Cardiac muscle cell (in vitro differentiated cells and primary cell): ENCODE measurements around the gene PTPN7. TPM values are rescaled to one million over a fixed set of nuclear protein-coding genes. Genes with fewer than 3 reads are reported as not detected.

ENCODE experiments used
- DNase-seq, 2 donors: peaks; one replicate each; pipeline versions ENCODE4 v3.0.0 to v3.0.0-alpha.2; 2010 to 2017; ENCODE audit warnings: low read depth in 1 of 2, low spot score in 1 of 2
- H3K27ac ChIP-seq: fragments of 200-600 bp; sonication (generic); 2 replicates; pipeline ENCODE4 v1.5.1; 2016
- H3K27me3 ChIP-seq: fragments of 200-600 bp; sonication (generic); 2 replicates; pipeline ENCODE4 v1.6.0; 2016; ENCODE audit warnings: control low read depth
- H3K36me3 ChIP-seq: fragments of 200-600 bp; sonication (generic); 2 replicates; pipeline ENCODE4 v1.5.1; 2016; ENCODE audit warnings: control low read depth
- H3K4me1 ChIP-seq: fragments of 200-600 bp; sonication (generic); 2 replicates; pipeline ENCODE4 v1.8.1; 2017; ENCODE audit warnings: low read depth, mild to moderate bottlenecking, mixed run types
- H3K4me3 ChIP-seq: fragments of 200-600 bp; sonication (generic); 2 replicates; pipeline ENCODE4 v1.5.1; 2016; ENCODE audit warnings: mild to moderate bottlenecking
- H3K9me3 ChIP-seq: fragments of 200-600 bp; sonication (generic); 2 replicates; pipeline ENCODE4 v1.5.1; 2017; ENCODE audit warnings: low read depth, mild to moderate bottlenecking, control low read depth
- CTCF ChIP-seq: IDR thresholded peaks from 2 replicates; pipeline ENCODE4 v1.5.1; 2012; ENCODE audit warnings: low read depth, mild to moderate bottlenecking, low read length
- polyA plus RNA-seq: library from polyadenylated mRNA; unstranded; fragments of >200 nt; fragmentation: Nextera tagmentation; extraction: Ambion mirVana; gene quantifications from 2 replicates; pipeline ENCODE4 v1.2.1, GENCODE V29; 2016
- total RNA-seq: library from RNA; depleted of rRNA; stranded (reverse); fragments of >200 nt; gene quantifications from 2 replicates; pipeline ENCODE4 v1.2.3, GENCODE V29; 2016

PTPN7 gene
- total and polyA plus RNA-seq, 2 experiments from 2014 or later: not detected

GRCh38 chr1:202162418-202163280, 2.2 kb upstream of the PTPN7 start:
- TF ChIP-seq CTCF: no peak
- Histone ChIP-seq H3K36me3 (no peaks in the 10 kb centered on the region), H3K4me3 (no peak overlapping the region), H3K27me3 (no peaks in the 10 kb centered on the region), H3K27ac (no peak overlapping the region), H3K9me3 (no peaks in the 10 kb centered on the region), H3K4me1 (peaks cover 16% of the 10 kb centered on the region)
- no peak for DNase-seq

GRCh38 chr1:202162047-202162417, 1.6 kb upstream of the PTPN7 start:
- no peak overlapping the region for H3K4me3 ChIP-seq
- H3K9me3 ChIP-seq: no peaks in the 10 kb centered on the region
- H3K27ac ChIP-seq: no peak overlapping the region
- DNase-seq: no peak
- H3K4me1 ChIP-seq: peaks cover 12% of the 10 kb centered on the region
- H3K36me3 ChIP-seq: no peaks in the 10 kb centered on the region
- no peaks in the 10 kb centered on the region for H3K27me3 ChIP-seq
- no peak for TF ChIP-seq CTCF

GRCh38 chr1:202161151-202162046, 997 bp upstream of the PTPN7 start:
- Histone ChIP-seq H3K4me3 (no peak overlapping the region), H3K36me3 (no peaks in the 10 kb centered on the region), H3K27ac (no peak overlapping the region), H3K4me1 (peaks cover 11% of the 10 kb centered on the region), H3K27me3 (no peaks in the 10 kb centered on the region), H3K9me3 (no peaks in the 10 kb centered on the region)
- no peak for TF ChIP-seq CTCF
- DNase-seq: no peak

- Histone ChIP-seq H3K4me1 (peaks cover 11% of the 10 kb centered on the region), H3K27ac (no peak overlapping the region), H3K36me3 (no peaks in the 10 kb centered on the region), H3K27me3 (no peaks in the 10 kb centered on the region), H3K4me3 (no peak overlapping the region), H3K9me3 (no peaks in the 10 kb centered on the region)
- DNase-seq: no peak
- no peak for TF ChIP-seq CTCF
These were observed 649 bp downstream of the PTPN7 start for GRCh38 chr1:202159534-202160371.

- TF ChIP-seq CTCF: no peak
- peaks cover 11% of the 10 kb centered on the region for H3K4me1 ChIP-seq
- no peak for DNase-seq
These were observed 1.4 kb downstream of the PTPN7 start for GRCh38 chr1:202158810-202159533.

More at GRCh38 chr1:202158810-202159533, 1.4 kb downstream of the PTPN7 start:
- H3K27ac ChIP-seq: no peak overlapping the region
- no peaks in the 10 kb centered on the region for H3K9me3 ChIP-seq
- H3K27me3 ChIP-seq: no peaks in the 10 kb centered on the region
- no peak overlapping the region for H3K4me3 ChIP-seq
- no peaks in the 10 kb centered on the region for H3K36me3 ChIP-seq
